NB4 (cell line): ENCODE results near the gene BSDC1.

Experiments used
- DNase-seq: peaks from one replicate; pipeline ENCODE4 v3.0.0; 2010; ENCODE audit warnings: low read depth
- H3K4me3 ChIP-seq: one replicate; pipeline ENCODE4 v1.5.1; 2011; ENCODE audit warnings: mild to moderate bottlenecking, low read depth, low read length, moderate library complexity
- MYC ChIP-seq: IDR thresholded peaks from 2 replicates; pipeline ENCODE4 v1.6.1; 2011; ENCODE audit warnings: low read depth, low read length
- POLR2A ChIP-seq: IDR thresholded peaks from 2 replicates; pipeline ENCODE4 v1.6.1; 2011; ENCODE audit warnings: mild to moderate bottlenecking; ENCODE audit not compliant: insufficient read length; ENCODE audit errors: extremely low read depth
- TF ChIP-seq, protein P1 (sequence below): IDR thresholded peaks from one replicate; pipeline ENCODE4 v1.5.1; 2012; ENCODE audit warnings: low read depth, low read length
- TF ChIP-seq, protein P2 (sequence below): IDR thresholded peaks from 2 replicates; pipeline ENCODE4 v1.6.1; 2011; ENCODE audit warnings: low read depth, low read length

Gene BSDC1

DNA sequence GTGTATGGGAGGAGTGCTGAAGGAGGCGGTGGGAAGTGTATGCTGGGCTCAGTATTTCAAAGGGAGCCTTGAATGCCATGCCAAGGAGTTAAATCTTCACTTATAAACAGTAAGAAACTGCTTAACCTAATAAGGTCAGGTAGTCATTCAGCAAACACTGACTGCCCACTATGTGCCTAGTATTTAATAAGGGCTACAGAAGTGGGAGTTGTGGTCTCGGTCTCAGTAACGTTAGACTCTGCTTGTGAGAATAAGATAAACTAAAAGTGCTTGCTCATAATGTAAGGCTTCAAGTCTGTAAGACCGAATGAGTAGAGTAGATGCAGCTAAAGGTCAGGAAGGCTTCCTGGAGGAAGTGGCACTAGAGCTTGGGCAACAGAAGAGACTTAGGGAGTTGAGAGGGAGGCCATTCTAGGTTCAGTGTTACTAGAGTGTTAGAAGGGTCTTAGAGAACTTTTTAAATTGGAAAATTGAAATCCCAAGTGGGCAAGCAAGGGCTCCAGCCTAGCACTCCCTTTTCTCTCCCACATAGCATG, 64.2 kb downstream of the BSDC1 start:
- no peak overlapping the region for H3K4me3 ChIP-seq
- TF ChIP-seq, protein P1, sequence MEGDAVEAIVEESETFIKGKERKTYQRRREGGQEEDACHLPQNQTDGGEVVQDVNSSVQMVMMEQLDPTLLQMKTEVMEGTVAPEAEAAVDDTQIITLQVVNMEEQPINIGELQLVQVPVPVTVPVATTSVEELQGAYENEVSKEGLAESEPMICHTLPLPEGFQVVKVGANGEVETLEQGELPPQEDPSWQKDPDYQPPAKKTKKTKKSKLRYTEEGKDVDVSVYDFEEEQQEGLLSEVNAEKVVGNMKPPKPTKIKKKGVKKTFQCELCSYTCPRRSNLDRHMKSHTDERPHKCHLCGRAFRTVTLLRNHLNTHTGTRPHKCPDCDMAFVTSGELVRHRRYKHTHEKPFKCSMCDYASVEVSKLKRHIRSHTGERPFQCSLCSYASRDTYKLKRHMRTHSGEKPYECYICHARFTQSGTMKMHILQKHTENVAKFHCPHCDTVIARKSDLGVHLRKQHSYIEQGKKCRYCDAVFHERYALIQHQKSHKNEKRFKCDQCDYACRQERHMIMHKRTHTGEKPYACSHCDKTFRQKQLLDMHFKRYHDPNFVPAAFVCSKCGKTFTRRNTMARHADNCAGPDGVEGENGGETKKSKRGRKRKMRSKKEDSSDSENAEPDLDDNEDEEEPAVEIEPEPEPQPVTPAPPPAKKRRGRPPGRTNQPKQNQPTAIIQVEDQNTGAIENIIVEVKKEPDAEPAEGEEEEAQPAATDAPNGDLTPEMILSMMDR = no peak
- TF ChIP-seq POLR2A (no peak), MYC (no peak)
- TF ChIP-seq, protein P2, sequence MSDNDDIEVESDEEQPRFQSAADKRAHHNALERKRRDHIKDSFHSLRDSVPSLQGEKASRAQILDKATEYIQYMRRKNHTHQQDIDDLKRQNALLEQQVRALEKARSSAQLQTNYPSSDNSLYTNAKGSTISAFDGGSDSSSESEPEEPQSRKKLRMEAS = no peak
- no peak for DNase-seq

DNA sequence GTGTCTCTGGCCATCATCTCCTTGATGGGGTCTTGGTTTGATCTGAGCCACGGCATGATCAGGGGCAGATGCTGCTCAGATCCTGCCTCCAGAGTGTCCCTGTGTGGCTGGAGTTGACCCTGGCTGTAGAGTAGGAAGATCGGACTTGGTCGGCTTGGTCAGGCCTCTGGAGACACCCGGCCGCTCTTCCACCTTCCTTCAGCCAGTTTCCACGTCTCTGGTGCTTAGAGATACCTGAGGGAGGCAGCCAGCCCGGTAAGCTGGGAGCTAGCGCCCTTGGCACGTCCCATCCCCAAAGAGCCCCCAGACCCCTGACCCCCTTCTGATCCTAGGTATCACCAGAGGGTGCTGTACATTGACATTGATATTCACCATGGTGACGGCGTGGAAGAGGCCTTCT, 67.0 kb downstream of the BSDC1 start:
- TF ChIP-seq POLR2A = no peak
- TF ChIP-seq, protein P1 = no peak
- TF ChIP-seq MYC = no peak
- TF ChIP-seq, protein P2 = no peak
- no peak for DNase-seq

DNA sequence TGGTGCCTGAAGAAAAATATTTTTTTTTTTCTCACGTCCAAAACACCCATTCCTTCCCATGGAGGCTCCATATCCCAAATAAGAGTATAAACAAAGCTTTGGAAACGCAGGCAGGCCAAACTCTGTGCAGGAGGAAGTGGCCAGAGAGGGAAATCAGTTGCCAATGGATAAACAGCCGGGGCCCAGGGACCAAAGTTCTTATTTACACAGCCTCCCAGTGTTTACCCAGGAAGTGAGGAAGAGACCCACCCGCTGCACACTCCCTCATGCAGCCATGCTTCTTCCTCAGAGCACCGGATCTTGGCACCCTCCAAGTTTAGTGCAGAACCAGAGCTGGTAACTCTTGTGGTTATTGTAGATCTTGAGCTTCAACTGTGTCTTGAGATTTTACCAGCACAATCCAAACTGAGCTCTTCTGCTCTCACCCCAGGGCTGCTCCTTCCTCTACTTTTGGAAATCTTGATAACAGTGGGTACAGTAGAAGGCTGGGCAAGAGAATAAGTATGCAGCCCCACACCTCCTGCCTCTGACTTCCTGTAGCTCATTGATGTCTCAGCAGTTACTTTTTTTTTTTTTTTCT, 72.4 kb downstream of the BSDC1 start:
- H3K4me3 ChIP-seq = no peak overlapping the region
- no peak for DNase-seq
- TF ChIP-seq, protein P2 = no peak
- no peak for TF ChIP-seq POLR2A
- TF ChIP-seq, protein P1 = no peak
- TF ChIP-seq MYC = no peak

More for the DNA sequence above, 67.0 kb downstream of the BSDC1 start:
- no peak overlapping the region for H3K4me3 ChIP-seq

DNA sequence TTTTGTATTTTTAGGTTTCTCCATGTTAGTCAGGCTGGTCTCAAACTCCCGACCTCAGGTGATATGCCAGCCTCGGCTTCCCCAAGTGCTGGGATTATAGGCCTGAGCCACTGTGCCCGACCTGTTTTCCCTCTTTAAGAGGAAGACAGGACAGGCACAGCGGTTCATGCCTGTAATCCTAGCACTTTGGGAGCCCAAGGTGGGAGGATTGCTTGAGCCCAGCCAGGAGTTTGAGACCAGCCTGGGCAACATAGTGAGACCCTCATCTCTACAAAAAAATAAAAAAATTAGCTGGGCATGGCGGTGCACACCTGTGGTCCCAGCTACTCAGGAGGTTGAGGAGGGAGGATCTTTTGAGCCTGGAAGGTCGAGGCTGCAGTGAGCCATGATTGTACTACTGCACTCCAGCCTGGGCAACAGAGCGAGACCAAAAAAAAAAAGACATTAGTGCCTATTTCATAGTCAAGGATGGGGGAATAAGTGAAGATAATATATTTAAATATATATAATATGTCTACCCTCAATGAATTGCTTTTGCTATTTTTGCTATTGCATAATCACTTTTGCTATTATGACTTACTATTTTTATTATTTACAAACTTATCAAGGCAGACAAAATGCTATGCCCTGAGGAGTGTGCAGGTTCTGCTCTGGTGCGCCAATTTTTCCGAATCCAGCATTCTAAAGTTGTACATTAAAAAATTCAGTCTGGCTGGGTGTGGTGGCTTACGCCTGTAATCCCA, 75.9 kb downstream of the BSDC1 start:
- no peak overlapping the region for H3K4me3 ChIP-seq

DNA sequence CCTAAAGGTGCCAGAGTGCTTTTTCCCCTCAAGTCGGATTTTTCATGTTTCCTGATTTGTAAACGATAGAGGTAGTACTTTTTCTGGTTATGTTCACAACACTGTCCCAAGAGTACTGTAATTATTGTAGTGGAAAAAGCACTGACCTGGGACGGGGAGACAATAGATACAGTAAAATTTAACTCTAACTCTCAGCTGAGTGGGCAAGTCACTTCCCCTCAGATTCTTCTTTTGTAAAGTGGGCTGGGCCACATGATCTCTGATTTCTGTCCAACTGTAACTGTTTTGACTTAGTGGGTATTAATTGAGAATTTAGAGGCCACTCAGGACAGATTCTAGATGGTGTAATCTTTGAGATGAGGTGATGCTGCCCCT, 77.4 kb downstream of the BSDC1 start:
- no peak for DNase-seq
- no peak for TF ChIP-seq POLR2A
- TF ChIP-seq, protein P2 = no peak
- TF ChIP-seq, protein P1 = no peak
- TF ChIP-seq MYC = no peak
- H3K4me3 ChIP-seq = no peak overlapping the region

More for the DNA sequence above, 75.9 kb downstream of the BSDC1 start:
- no peak for DNase-seq
- TF ChIP-seq MYC (no peak), POLR2A (no peak)
- TF ChIP-seq, protein P1 = no peak
- TF ChIP-seq, protein P2 = no peak
